Measurements from ENCODE around the gene TP53AIP1.

TP53AIP1 gene

DNA sequence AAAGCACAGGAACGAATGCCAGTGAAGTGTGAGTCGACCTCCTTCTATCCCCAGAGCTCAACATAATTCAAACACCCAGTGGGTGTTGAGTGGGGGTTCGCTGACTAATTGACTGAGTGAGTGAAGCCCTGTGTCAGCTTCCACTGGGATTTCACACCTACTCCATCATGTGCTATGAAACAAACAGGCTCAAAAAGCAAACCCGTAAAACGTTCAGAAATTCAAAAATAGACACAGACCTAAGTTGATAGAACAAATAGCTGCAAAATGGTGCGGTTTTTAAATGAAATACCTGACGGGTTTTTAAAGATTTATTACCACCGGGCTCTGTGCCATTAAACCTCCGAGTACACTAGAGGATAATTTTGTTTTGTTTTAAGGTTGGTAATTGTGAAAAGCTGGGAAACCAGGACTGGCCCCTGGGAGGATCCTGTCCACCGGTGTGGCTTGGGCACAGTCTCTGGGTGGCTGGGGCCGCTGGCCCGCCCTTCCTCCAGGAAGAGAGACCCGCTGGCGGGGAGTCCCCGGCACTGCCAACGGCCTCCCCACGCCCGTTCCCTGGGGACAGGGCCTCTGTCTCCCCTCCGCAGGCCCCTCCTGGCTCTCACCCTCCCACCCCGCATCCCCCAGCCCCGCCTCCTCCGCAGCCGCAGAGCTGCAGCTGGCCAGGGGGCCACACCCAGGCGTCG is 37.9 kb downstream of the TP53AIP1 start:
- no peak for DNase-seq

DNA sequence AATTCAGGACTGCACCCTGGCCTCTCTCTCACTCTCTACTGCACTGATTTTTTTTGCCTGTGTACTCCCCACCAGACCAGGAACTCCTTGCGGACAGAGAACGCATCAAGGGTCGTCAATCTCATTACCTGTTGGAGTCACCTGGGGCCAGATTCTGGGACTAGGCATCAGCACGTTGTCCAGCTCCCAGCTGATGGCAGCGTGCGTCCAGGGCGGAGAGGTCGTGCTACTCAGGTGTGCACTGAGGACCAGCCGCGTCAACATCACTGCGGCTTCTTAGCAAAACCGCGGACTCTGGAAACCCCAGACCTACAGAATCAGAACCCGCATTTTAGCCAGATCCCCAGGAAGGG is 38.4 kb downstream of the TP53AIP1 start:
- no peak for DNase-seq

DNA sequence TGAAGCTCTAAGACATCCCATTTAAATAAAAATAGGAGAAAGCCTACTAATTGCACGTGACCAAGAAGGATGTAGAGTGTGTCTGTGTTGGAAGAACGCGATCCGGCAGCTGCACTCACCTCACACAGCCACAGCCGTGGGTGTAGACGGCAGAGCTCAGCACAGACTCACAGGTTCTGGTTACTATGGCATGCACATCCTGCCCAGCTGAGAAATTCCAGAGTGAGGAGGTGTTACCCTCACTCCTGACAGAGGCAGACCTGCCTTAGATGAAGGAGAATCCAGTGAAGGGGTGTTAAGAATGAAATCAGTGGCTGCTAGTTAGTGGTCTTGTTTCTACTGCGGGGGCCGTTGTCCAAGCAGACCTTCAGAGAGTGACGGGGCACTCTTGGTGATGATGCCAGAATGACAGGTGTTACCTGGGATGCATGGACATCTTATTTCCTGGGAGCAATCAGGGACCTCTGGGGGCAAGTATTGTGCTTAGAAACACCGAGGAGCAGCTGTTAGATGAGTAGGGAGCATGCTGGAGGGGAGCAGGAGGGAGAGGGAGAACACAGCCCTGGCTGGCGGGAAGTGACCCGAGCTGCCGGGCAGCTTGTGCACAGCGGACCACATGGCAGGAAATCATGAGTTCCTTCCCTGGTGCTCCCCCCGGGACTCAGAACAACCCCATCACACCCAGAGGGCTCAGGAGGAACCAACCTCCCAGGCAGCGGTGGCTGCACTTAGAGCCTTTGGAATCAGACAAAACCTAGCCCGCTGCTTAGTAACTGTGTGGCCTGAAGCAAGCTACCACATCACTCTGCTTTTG is 39.2 kb downstream of the TP53AIP1 start:
- no peak for DNase-seq

GRCh38 chr11:128902515-128903066 is 40.1 kb downstream of the TP53AIP1 start:
- no peak for DNase-seq

DNA sequence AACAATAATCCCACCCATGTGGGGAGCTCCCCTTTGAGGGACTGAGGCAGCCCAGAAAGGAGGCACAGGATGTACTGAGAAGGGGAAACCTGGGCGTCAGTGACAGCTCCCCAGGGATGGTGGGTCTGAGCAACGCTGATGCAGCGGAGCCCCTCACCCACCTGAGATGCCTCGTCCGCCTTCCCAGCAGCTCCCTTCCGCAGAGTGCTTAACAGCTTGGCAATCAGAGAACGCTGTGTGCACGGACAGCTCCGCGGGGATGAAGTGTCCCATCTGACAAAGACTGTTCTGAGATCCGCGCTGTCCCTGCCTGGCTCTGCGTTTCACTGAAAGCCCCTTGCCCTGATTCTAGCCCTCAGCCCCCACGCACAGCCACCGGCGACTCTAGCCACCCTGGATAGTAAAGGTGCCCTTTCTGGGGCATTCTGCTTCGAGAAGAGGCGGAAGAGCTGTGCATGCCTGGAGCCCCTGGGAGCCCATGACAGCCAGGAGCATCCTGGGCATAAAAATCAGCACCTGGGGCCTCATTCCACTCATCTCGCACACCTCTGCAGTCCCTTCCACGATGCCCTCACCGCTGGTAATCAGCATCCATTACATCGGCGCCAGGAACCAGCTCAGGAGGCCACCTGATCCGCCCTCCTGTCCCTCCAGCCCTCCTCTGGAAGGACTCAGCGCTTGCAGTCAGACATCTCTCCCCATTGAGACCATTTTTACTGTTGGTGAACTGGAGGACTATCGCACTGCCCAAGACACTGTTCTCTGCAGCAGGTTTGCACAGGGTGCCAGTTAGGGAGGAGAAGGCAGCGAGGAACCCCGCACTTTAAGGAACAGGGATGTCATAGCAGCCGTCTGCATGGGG is 40.8 kb downstream of the TP53AIP1 start:
- DNase-seq: no peak

DNA sequence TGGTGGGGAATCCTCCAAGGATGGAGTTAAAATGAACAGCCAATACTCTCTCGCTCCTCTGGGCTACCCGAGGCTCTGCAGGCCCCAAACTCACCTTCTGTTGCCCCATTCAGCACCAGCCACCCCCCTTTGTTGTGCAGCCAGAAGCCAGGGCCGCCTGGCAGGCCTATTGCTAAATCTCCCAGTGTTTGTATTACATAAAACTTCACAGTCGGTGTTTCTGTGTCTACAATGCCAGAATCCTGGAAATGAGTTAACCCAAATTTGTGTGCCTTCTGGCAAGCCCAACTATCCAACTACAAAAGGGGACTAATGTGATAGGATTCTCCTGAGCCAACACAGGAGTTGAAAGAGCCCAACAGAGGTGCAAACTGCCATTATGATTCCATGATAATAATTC is 42.2 kb downstream of the TP53AIP1 start:
- no peak for DNase-seq

GRCh38 chr11:128898580-128899344 is 43.9 kb downstream of the TP53AIP1 start:
- DNase-seq: no peak

GRCh38 chr11:128897826-128898225 is 44.8 kb downstream of the TP53AIP1 start:
- DNase-seq: no peak

- no peak for DNase-seq
These were observed 46.3 kb downstream of the TP53AIP1 start for GRCh38 chr11:128896356-128896755.

GRCh38 chr11:128895526-128895925 is 47.1 kb downstream of the TP53AIP1 start:
- no peak for DNase-seq

GRCh38 chr11:128894685-128895084 is 48.0 kb downstream of the TP53AIP1 start:
- no peak for DNase-seq

DNA sequence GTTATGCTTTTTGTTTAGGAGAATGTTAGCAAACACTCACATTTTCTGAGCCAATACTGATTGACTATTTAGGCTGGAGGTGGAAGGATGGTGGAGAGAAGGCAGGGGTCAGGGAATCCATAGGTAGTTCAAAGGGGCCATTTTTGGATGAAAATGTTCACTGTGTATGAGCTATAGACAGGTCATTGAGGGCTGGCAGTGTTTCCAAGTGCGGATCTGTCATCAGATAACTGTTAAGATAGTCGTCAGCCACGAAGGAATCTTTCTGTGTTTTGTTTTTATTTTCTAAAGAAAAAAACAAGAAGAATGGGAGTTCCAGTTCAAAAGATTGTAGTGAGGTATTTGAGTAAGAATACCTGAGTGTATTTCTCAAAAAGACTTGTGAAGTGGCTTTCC is 48.4 kb downstream of the TP53AIP1 start:
- DNase-seq: no peak

DNA sequence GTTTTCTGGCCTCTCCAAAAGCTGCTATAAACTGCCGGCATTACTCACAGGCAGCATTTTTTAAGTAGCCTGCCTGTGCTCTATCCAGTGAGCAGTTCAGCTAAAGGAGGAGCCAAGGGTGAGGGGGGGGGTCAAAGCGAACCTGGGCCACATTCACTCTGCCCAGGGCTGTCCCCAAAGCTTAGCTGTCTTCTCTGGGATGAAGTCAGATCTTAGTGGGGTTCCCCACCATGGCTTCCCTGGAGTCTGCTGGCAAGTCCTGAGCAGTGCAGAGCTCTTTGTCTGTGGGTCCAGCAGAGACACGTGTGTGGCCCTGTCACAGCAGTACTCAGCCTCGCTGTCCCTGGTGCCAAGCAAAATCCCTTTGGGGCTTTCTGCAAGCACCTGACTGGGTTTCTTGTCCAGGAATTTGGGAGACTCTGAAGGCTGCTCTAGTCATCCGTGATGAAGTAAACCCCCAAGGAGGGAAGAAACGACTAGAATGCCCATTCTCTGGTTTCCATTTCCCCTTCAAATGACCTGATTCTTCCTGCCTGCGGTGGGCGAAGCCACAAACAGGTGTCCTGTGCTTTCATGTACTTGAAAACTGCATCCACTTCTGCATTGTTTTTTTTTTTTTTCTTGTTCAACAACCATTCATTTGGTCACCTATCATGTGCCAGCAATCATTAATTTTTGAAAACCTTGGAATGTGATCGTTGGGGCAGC is 48.9 kb downstream of the TP53AIP1 start:
- no peak for DNase-seq

DNA sequence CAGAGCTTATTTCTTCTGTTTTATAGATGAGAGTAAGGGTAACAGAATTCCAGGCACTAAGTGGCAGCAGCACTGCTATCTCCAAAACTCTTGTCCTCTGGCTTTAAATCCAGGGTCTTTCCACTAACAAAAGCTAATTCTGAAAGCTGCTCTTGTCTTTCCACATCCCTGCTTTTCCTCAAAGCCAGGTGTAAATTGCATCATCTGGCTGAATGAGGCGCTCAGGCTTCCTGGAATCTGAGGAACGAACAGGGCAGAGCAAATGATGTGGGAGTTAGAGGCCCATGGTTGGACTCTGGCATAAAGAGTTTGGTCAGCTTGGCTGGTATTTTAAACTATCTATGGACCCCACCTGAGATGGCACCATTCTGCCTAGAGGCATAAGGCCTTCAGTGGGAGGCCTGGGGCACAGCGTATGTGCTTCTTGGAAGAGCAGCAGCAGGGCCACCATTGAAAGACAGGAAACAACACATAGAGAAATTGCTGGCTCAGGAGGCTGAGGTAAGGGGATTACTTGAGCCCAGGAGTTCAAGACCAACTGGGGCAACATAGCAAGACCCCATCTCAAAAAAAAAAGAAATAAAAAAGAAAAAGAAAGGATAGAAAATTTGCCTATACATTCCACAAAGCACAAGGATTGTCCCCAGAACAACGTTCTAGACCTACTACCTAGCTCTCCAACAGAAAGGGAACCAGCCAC is 49.7 kb downstream of the TP53AIP1 start:
- no peak for DNase-seq

- DNase-seq: no peak
These were observed 50.7 kb downstream of the TP53AIP1 start for GRCh38 chr11:128891913-128892398.

GRCh38 chr11:128890543-128891368 is 51.9 kb downstream of the TP53AIP1 start, which contains the start of gene KCNJ5:
KCNJ5 (plus strand) TSS chr11:128891356; CDS start chr11:128911274, 19,918 bp downstream.
- no peak for DNase-seq

DNA sequence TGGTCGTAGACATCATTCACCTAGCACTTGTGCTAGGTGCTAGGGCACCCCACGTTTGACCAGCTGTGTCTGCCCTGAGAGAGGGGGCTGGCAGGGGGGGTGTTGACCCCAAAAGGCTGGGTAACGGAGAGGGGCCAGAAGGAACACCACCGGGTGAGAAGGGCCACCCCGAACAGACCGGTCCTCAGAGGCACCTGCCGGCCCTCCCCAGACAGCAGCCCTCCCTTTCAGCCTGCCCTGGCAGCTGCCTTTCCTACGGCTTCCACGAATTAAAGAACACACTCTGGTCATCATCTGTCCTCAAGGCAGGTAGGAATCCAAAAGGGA is 52.5 kb downstream of the TP53AIP1 start:
- DNase-seq: no peak

GRCh38 chr11:128889657-128890213 is 52.9 kb downstream of the TP53AIP1 start:
- DNase-seq: no peak
